SK-N-SH treated with all-trans-retinoic acid at 6 μM for 48 hours (cell line): ENCODE data around the gene GREM2.
A peak's percentile ranks its signal among the peaks of the same experiment; 100 is the strongest.

Experiments
- ATAC-seq: fragments of 200-7000 bp; cut with Tn5 transposase; 3 replicates; pipeline ENCODE4 v1.9.1; 2020; ENCODE audit warnings: mild to moderate bottlenecking, moderate library complexity
- ARNTL ChIP-seq: fragments of 450-650 bp; formaldehyde crosslinking; IDR thresholded peaks from 2 replicates; pipeline ENCODE4 v1.5.0; 2020; ENCODE audit warnings: low read depth, mild to moderate bottlenecking, moderate library complexity, borderline replicate concordance
- CREB5 ChIP-seq: fragments of 250-450 bp; sonication (Bioruptor Pico); IDR thresholded peaks from 2 replicates; pipeline ENCODE4 v1.5.1; 2020; ENCODE audit warnings: low read depth, mild to moderate bottlenecking, moderate library complexity
- CSDC2 ChIP-seq: fragments of 250-450 bp; sonication (Bioruptor Pico); IDR thresholded peaks from 2 replicates; pipeline ENCODE4 v1.5.0; 2020; ENCODE audit warnings: mild to moderate bottlenecking, moderate library complexity
- ISL1 ChIP-seq: fragments of 250-450 bp; sonication (Bioruptor Pico); IDR thresholded peaks from 2 replicates; pipeline ENCODE4 v2.1.2; 2022; ENCODE audit warnings: mild to moderate bottlenecking, moderate library complexity
- OSR1 ChIP-seq: fragments of 250-450 bp; sonication (Bioruptor Pico); IDR thresholded peaks from 2 replicates; pipeline ENCODE4 v1.8.0; 2022; ENCODE audit warnings: moderate library complexity, mild to moderate bottlenecking, inconsistent platforms
- PATZ1 ChIP-seq: fragments of 250-450 bp; sonication (Bioruptor Pico); IDR thresholded peaks from 2 replicates; pipeline ENCODE4 v1.8.0; 2020; ENCODE audit warnings: mild to moderate bottlenecking, moderate library complexity, borderline replicate concordance
- POU6F1 ChIP-seq: fragments of 250-450 bp; sonication (Bioruptor Pico); IDR thresholded peaks from 2 replicates; pipeline ENCODE4 v1.8.0; 2021; ENCODE audit warnings: low read depth, mild to moderate bottlenecking, moderate library complexity, borderline replicate concordance
- PPARA ChIP-seq: fragments of 250-450 bp; sonication (Bioruptor Pico); IDR thresholded peaks from 2 replicates; pipeline ENCODE4 v1.5.0; 2020; ENCODE audit warnings: mild to moderate bottlenecking, borderline replicate concordance
- RARB ChIP-seq: fragments of 250-450 bp; sonication (Bioruptor Pico); IDR thresholded peaks from 2 replicates; pipeline ENCODE4 v1.8.0; 2021; ENCODE audit warnings: mild to moderate bottlenecking, moderate library complexity
- SNAI2 ChIP-seq: fragments of 250-450 bp; sonication (Bioruptor Pico); IDR thresholded peaks from 2 replicates; pipeline ENCODE4 v1.5.0; 2020; ENCODE audit warnings: mild to moderate bottlenecking, moderate library complexity
- TCF4 ChIP-seq: fragments of 250-450 bp; sonication (Bioruptor Pico); IDR thresholded peaks from 2 replicates; pipeline ENCODE4 v1.8.0; 2021; ENCODE audit warnings: mild to moderate bottlenecking, moderate library complexity, borderline replicate concordance
- TOX ChIP-seq: fragments of 250-450 bp; sonication (Bioruptor Pico); IDR thresholded peaks from 2 replicates; pipeline ENCODE4 v1.8.0; 2021; ENCODE audit warnings: mild to moderate bottlenecking, moderate library complexity, borderline replicate concordance
- TSHZ2 ChIP-seq: fragments of 250-450 bp; sonication (Bioruptor Pico); IDR thresholded peaks from 2 replicates; pipeline ENCODE4 v1.5.0; 2020; ENCODE audit warnings: mild to moderate bottlenecking, moderate library complexity
- ZC3H10 ChIP-seq: fragments of 250-450 bp; sonication (Bioruptor Pico); IDR thresholded peaks from 2 replicates; pipeline ENCODE4 v1.5.1; 2021; ENCODE audit warnings: mild to moderate bottlenecking, moderate library complexity
- ZNF70 ChIP-seq: fragments of 450-650 bp; formaldehyde crosslinking; IDR thresholded peaks from 2 replicates; pipeline ENCODE4 v1.5.0; 2020; ENCODE audit warnings: mild to moderate bottlenecking, moderate library complexity
- ZNF8 ChIP-seq: fragments of 450-650 bp; formaldehyde crosslinking; IDR thresholded peaks from 2 replicates; pipeline ENCODE4 v1.5.0; 2020; ENCODE audit warnings: mild to moderate bottlenecking, moderate library complexity

GREM2 gene

GRCh38 chr1:240503036-240503435 lies 108.9 kb downstream of the GREM2 start:
- TF ChIP-seq TCF4 (CRISPR knock-in tag) (no peak), ZNF70 (CRISPR knock-in tag) (no peak)
- ATAC-seq = no peak

- TF ChIP-seq TOX (CRISPR knock-in tag) = peak; percentile 79; the same call in 1 of the 2 replicates
- TF ChIP-seq RARB (CRISPR knock-in tag) = peak; percentile 61; the same call in 1 of the 2 replicates
- TF ChIP-seq OSR1 = peak; percentile 86; the same call in 1 of the 2 replicates
- no peak for TF ChIP-seq PATZ1 (CRISPR knock-in tag)
- peak; percentile 40; the same call in 1 of the 2 replicates for TF ChIP-seq POU6F1 (CRISPR knock-in tag)
- no peak for TF ChIP-seq ZNF8 (CRISPR knock-in tag)
- peak; percentile 94 for TF ChIP-seq ZC3H10 (CRISPR knock-in tag)
- ATAC-seq = peak; percentile 44
These were observed 110.8 kb downstream of the GREM2 start for GRCh38 chr1:240501115-240501514.

- ATAC-seq = no peak
These were observed 111.3 kb downstream of the GREM2 start for GRCh38 chr1:240500647-240501046.

DNA sequence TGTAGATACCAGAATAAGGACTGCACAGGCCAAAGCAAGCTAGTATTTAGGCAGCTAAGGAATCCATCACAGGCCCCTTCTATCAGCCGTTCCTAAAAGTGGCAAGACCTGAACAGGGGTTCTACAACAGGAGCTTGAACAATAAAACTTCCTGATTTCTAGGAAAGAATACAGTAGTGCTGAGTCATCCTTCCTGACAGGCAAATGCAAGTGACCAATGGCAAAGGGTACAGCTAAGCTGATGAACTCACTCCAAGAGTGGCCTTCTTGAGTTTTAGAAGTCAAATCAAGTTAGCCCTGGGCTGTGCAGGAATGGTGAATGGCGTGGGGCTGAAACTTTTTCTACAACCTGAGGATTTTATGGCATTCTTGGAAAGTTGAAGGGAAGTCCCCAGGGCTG lies 112.9 kb downstream of the GREM2 start:
- ATAC-seq = peak; percentile 78

More at GRCh38 chr1:240500647-240501046, 111.3 kb downstream of the GREM2 start:
- TF ChIP-seq CREB5 (CRISPR knock-in tag) = no peak
- no peak for TF ChIP-seq PATZ1 (CRISPR knock-in tag)
- TF ChIP-seq ARNTL (CRISPR knock-in tag) = no peak
- TF ChIP-seq SNAI2 (CRISPR knock-in tag) = no peak
- TF ChIP-seq OSR1 = no peak
- TF ChIP-seq ISL1 (CRISPR knock-in tag) = no peak

DNA sequence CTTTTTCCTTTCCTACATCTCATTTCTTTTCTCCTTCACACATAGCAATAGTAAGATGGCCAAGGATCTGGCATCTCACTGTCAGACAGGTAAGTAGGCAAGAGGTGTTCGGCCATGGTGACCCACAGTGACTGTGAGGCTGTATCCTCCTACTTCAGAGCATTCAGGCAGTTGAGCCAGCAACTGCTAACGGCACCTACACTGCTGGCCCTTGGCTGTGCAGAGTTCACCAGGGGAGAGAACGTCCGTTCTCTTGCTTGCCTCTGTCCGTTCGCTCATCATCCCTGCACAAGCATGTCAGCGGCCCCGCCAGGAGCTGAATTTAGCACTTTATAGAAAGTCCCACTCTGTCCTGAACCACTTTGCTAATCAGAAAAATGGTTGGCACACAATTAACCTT lies 113.6 kb downstream of the GREM2 start:
- ATAC-seq = peak; percentile 4; the same call in 1 of the 3 replicates
- no peak for TF ChIP-seq TSHZ2 (CRISPR knock-in tag)
- no peak for TF ChIP-seq OSR1
- no peak for TF ChIP-seq PPARA
- no peak for TF ChIP-seq TCF4 (CRISPR knock-in tag)
- no peak for TF ChIP-seq CREB5 (CRISPR knock-in tag)
- TF ChIP-seq CSDC2 (CRISPR knock-in tag) = no peak

More for the DNA sequence above, 112.9 kb downstream of the GREM2 start:
- TF ChIP-seq TOX (CRISPR knock-in tag) (peak; percentile 38; the same call in 1 of the 2 replicates), ZC3H10 (CRISPR knock-in tag) (no peak)
